NCI-H446 treated with DMSO at 0.1 percent for 48 hours (cell line): Measurements from ENCODE around the gene RAMP1.
A peak's percentile ranks its signal among the peaks of the same experiment; 100 is the strongest.
"Not testable (repeated sequence)": the region's sequence is repeated elsewhere in the genome, so short reads cannot be mapped to it uniquely, and the experiment has no call there.

ENCODE experiments used
- DNase-seq: peaks from one replicate; lab custom pipeline; 2025; lab: John Stamatoyannopoulos, UW

The RAMP1 gene

DNA sequence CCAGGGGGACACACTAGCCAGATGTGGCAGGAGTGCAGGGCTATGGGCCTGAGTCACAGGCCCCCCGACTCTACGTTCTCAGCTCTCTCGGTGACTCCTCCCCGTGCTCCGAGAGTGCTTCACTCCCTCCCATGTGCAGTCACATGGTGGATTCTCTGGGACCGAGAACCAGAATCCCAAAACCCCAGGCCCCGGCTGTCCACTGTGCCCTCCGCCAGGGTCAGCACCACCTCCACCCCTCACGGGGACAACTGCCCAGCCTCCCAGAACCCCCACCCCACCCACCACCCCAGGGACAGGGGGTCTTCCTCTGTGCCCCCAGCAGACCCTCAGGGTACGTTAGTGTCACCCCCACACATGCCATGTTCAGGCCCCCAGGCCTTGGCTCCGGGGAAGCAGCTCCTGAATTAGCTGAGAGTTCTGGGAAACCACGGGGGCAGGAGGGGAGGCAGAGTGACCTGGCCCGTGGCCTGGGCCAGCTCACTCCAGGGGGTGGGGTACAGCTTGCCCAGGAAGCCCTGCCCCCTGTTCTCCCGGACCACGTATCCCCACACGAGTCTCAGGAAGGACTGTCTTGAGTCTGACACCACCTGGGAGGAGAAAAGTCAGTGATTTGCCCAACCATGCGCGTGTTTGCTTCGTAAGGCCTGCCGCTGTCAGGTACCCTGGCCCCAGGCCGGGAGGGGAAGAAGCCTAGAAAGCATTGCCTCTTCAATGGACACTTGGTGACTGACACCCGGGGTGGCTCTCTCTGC lies 4.4 kb downstream of the RAMP1 start:
- DNase-seq: no peak

- no peak for DNase-seq
These were observed 5.1 kb downstream of the RAMP1 start for GRCh38 chr2:237864444-237864931.

- no peak for DNase-seq
These were observed 5.7 kb downstream of the RAMP1 start for GRCh38 chr2:237864940-237865622.

DNA sequence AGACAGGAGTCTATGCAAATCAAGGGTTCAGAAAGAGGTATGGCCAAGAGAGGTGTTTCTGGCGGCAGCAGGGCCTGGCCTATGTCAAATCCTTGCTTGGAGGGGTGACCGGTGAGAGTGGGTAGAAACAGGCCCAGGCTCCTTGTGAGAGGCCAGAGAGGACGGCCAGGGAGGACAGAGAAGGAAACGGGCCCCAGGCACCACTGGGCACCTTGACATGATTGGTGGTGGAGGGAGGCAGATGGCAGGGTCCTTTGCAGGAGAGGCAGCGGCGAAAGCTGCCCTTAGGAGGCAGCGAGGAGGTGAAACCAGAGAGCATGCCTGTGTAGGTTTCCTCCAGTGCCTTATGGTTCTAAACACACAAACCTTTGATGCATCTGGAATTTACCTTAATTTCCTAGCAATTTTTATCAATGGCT lies 6.2 kb downstream of the RAMP1 start:
- no peak for DNase-seq

GRCh38 chr2:237866101-237866621 lies 6.7 kb downstream of the RAMP1 start:
- DNase-seq: no peak

DNA sequence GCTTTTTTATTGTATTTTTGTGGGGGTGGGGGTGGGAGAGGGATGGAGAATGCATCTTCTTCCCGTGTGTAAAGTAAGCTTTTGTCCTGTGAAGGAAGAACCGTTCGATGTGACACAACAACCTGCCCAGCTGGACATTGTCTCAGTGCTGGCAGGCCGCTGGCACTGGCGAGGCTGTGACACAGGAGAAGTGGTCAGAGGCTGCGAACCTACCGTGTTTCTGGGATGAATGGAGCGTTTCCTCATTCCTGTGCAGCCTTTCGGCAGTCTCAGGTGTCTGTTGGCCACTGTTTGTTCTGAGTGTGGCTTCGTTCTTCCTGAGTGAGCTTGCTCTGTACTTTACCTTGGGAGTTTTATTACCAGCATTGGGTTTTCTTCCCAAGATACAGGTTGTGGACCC lies 8.0 kb downstream of the RAMP1 start:
- no peak for DNase-seq

DNA sequence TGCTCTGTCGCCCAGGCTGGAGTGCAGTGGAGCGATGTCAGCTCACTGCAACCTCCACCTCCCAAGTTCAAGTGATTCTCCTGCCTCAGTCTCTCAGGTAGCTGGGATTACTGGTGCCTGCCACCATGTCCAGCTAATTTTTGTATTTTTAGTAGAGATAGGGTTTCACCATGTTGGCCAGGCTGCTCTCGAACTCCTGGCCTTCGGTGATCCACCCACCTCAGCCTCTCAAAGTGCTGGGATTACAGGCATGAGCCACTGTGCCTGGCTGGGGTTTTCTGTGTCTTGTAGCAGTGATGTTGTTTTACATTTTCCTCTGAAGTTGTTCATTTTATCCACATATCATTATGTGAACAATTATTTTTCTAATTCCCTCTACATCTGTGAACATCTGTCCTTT lies 8.7 kb downstream of the RAMP1 start:
- DNase-seq: not testable (repeated sequence)

DNA sequence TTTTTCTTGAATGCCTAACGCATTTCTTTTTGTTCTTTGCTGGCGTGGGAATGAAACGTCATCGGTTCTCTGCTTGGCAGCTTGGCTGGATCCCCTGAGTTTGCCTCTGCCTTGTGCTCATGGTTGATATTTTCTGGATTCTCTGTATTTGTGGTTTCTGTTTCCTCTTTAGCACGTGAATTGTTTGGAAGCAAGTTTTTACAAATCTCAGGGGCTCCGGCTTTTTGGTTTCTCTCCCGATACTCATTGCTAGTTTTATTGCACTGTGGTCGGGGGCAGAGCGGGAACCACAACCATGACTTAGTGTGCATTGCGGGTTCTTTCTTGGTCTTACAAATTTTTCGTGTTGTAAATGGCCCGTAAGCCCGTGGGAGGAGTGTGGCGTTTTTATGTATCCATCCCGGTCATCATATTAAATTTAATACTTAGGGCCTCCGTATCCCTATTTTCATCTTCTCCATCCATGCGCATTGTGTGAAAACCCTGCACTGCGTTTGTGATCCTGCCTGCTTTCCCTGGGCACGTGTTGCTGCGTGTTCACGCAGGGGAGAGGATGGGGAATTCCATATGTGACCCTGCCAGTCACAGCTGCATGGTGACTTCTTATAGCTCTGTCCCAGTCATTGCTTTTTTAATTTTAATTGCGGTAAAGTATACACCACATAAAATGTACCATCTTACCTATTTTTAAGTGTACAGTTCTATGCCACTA lies 9.4 kb downstream of the RAMP1 start:
- no peak for DNase-seq

GRCh38 chr2:237869343-237870102 lies 10.1 kb downstream of the RAMP1 start:
- DNase-seq: no peak

DNA sequence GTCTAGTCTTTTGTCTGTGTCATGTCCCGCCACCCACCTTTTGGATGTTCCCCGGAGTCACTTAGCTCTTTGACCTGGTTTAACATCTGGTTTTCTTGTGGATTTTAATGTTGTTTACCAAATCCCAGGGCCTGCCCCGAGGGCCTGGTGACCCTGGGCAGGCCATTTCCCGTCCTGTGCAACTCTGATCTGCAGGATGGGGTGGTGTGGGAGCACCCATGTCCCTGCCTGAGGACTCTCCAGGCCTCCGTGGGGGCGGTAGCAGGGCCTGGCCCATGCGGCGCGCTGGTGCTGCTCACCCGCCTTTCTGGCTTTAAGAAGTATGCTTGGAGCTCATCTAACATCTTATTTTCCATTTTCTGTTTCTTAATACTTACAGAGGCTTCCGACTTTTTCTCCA lies 10.7 kb downstream of the RAMP1 start:
- no peak for DNase-seq

GRCh38 chr2:237870754-237871651 lies 11.6 kb downstream of the RAMP1 start:
- no peak for DNase-seq

DNA sequence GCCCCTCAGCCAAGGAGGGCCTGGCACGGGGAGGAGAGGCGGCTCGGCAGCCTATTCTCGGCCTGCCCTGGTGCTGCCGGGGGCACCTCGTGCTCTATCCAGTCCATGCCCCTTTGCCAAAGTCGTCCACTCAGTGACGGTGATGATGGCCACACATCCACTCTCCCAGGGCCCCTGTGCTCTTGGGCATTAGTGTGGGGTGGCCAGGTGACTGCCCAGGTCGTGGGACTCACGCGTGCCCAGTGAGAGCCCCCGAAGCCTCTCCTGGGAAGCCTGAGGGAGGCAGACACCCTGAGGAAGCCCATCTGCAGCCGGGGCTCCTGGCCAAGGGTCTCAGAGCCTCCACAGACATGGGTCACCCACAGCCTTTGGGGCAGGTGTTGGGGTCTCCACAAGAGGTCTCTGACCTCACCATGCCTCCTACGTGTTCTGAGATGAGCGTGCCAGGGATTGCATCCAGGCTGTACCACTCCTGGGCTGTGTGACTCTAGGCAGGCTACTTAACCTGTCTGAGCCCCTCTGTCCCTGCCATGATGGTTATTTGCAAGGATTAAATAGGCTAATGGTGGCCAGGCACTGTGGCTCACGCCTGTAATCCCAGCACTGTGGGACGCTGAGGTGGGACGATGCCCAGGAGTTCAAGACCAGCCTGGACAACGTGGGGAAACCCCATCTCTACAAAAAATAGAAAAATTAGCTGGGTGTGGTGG lies 12.9 kb downstream of the RAMP1 start:
- DNase-seq: no peak

DNA sequence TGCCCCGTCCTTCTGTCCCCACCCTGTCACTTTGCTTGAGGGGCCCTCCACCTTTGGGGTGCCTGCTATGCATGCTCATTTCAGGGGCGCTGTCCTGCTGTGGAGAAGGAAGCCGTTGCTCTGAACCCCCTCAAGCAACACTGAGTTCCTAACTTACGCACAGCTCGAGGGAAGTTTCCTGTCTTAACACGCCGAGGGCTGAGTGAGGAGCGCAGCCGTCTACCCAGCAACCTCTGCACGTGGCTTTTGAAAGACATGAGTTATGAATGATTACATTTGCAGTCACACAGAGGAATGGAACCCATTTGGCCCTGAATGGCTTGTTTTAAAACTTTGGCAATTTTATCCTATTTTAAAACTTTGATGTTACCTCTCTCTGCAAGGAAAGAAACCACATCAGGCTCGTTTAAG lies 14.0 kb downstream of the RAMP1 start:
- DNase-seq: no peak

DNA sequence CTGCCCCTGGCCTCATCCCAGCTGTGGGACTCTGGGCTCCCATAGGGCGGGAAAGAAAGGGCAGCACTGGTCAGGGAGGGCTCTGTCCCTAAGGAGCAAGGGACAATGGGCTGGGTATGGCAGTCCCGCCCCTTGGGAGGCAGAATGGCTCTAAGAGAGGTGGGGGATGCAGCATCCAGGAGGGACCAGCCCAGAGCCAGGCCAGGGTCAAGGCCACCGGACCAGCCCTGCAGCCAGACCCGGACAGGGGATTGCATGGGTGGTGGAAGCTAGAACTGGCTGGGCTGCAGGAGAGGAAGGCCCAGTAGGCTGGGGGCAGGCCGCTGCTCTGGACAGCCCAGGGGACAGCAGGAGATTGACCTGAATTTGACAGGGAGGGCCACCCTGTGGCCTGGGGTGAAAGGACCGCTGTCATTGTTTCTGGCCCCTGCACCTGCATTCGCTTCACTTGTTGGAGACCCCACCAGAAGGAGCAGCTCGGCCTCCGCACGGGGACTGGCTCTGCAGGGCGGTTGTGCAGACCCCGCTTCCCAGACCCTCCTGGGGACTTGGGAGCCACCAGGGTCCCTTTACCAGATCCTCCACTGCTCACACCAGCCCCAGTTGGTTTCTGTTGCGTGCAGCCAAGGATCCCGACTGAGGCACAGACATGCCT lies 14.6 kb downstream of the RAMP1 start:
- no peak for DNase-seq

DNA sequence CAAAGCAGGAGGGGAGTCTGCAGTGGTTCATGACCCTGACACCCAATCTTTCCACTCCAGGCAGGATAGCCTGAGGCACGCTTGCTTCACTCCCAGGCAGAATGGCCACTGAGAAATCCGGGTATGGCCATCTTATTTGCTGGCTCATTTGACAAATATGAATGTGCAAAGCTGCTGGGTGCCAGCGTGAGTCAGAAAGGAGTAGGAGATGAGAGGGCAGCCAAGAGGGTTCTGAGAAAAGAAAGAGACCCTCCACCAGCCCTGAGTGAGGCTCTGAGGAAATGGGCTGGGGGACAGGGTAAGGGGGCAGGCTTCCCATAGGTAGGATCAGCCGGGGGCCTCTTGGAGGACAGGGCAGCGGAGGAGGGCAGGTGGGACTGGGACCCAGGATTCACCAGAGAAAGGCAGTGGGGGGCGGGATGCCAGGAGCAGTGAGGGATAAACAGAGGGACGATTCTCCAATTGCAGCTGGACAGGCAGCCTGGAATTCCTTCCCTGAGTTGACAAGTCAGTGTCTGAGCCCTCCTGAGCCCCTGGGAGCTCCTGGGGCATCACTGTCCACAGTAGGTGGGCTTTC lies 15.2 kb downstream of the RAMP1 start:
- peak; percentile 18 for DNase-seq

DNA sequence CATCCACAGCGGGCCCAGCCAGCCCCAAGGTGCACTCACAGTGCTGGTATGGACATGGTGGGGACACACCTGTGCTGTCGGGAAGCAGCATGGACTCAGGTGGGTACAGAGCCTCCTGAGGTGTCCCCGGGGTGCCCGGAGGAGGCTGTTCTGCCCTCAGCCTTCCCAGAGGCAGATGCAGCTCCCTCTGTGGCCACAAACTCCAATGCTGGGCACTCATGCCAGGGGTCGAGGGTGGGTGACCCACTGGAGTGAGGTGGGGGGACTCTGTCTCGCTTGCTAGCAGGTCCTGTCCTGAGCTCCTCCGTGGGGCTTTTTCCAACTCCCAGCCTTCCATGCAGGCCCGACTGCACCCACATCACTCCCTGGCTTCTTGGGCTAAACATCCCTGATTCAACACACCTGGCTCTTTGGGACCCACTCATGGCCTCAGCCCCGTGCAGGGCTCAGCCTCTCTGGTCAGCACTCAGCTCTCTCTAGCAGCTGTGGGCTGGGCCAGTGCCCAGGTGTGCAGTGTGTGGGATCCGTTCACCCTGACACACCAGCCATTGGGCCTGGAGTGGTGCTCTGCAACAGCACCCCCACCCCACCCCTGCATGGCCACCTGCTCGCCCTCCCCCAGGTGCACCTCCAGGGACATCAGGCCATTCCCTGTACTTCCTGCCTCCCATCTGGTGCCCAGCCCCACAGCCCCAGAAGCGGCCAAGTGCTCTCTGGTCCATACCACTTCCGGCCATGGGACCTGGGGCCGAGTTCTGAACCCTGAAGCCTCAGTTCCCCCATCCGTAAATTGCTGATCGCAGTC lies 16.0 kb downstream of the RAMP1 start:
- no peak for DNase-seq

GRCh38 chr2:237876061-237876526 lies 16.7 kb downstream of the RAMP1 start:
- no peak for DNase-seq

- DNase-seq: no peak
These were observed 17.1 kb downstream of the RAMP1 start for GRCh38 chr2:237876532-237876931.
